NB4 (cell line): Measurements from ENCODE around the gene TMPRSS9.
"Not testable (repeated sequence)": the region's sequence is repeated elsewhere in the genome, so short reads cannot be mapped to it uniquely, and the experiment has no call there.

Experiments used
- MYC ChIP-seq: IDR thresholded peaks from 2 replicates; pipeline ENCODE4 v1.6.1; 2011; ENCODE audit warnings: low read depth, low read length
- POLR2A ChIP-seq: IDR thresholded peaks from 2 replicates; pipeline ENCODE4 v1.6.1; 2011; ENCODE audit warnings: mild to moderate bottlenecking; ENCODE audit not compliant: insufficient read length; ENCODE audit errors: extremely low read depth
- TF ChIP-seq, protein P1 (sequence below): IDR thresholded peaks from one replicate; pipeline ENCODE4 v1.5.1; 2012; ENCODE audit warnings: low read depth, low read length
- TF ChIP-seq, protein P2 (sequence below): IDR thresholded peaks from 2 replicates; pipeline ENCODE4 v1.6.1; 2011; ENCODE audit warnings: low read depth, low read length

DNA sequence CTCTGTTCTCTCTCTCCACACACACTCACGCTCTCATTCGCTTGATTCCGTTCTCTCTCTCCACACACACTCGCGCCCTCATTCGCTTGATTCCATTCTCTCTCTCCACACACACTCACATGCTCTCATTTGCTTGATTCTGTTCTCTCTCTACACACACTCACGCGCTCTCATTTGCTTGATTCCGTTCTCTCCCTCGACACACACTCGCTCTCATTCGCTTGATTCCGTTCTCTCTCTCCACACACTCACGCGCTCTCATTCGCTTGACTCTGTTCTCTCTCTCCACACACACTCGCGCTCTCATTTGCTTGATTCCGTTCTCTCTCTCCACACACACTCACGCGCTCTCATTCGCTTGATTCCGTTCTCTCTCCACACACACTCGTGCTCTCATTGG lies 10.2 kb upstream of the TMPRSS9 start:
- not testable (repeated sequence) for TF ChIP-seq POLR2A, MYC
- TF ChIP-seq, protein P1, sequence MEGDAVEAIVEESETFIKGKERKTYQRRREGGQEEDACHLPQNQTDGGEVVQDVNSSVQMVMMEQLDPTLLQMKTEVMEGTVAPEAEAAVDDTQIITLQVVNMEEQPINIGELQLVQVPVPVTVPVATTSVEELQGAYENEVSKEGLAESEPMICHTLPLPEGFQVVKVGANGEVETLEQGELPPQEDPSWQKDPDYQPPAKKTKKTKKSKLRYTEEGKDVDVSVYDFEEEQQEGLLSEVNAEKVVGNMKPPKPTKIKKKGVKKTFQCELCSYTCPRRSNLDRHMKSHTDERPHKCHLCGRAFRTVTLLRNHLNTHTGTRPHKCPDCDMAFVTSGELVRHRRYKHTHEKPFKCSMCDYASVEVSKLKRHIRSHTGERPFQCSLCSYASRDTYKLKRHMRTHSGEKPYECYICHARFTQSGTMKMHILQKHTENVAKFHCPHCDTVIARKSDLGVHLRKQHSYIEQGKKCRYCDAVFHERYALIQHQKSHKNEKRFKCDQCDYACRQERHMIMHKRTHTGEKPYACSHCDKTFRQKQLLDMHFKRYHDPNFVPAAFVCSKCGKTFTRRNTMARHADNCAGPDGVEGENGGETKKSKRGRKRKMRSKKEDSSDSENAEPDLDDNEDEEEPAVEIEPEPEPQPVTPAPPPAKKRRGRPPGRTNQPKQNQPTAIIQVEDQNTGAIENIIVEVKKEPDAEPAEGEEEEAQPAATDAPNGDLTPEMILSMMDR, result not testable (repeated sequence)
- TF ChIP-seq, protein P2, sequence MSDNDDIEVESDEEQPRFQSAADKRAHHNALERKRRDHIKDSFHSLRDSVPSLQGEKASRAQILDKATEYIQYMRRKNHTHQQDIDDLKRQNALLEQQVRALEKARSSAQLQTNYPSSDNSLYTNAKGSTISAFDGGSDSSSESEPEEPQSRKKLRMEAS, result not testable (repeated sequence)
